ENCODE measurements around the gene HHAT.

The HHAT gene

GRCh38 chr1:210328746-210329503, at the start of gene HHAT:
HHAT (plus strand) TSS chr1:210328902; CDS start chr1:210348976, 20,074 bp downstream.
- peak; percentile 27 to 57 for DNase-seq (ENCODE audit: low read depth in 2 of 2)

GRCh38 chr1:210280221-210280620, 48.5 kb upstream of the HHAT start:
- no peak for DNase-seq (ENCODE audit: low read depth in 2 of 2)

GRCh38 chr1:210288116-210288515, 40.6 kb upstream of the HHAT start:
- DNase-seq (ENCODE audit: low read depth in 2 of 2), result no peak

DNA sequence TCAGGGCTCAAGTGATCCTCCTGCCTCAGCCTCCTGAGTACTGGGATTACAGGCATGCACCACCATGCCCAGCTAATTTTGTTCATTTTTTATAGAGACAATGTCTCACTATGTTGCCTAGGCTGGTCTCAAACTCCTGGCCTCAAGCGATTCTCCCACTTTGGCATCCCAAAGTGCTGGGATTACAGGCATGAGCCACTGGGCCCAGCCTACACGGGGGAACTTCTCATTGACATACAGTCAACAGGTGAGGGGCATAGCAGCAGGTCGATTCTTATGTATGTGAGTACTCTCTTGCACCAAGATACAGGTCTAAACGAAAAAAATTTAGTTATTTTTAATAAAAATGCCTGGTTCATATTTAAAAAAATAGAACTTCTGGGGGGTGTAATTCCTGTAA, 39.5 kb upstream of the HHAT start:
- DNase-seq (ENCODE audit: low read depth in 2 of 2), result no peak

DNA sequence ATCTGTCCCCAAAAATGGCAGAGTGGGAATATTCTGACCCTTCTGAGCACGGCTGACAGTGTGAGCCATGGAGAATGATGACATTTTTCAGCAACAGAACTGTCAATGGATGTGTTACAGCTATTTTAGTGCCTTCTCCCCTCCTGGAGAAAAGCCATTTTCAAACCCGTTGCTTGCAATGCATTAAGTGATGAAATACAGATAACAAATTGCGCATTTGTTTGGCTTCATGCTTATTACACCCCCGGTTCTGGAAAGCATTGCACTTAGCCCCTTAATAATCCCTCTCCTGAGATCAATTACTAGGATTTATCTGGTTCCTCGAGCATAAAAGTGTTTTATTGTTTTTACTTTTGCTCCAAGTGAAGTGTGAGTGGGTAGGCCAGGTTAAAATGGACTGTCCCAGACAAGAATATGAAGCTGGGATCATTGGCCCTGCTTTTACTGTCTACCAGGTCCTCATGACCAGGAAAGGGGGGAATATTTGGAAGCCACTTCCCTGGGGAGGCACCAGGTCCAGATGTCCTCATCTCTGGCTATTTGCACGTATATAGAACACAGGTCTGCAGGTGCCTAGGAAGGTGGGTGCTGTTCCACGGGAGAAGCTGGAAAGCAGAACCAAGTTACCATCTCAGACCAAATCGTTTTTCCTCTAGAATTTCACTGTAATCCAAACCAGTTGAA, 37.5 kb upstream of the HHAT start:
- no peak for DNase-seq (ENCODE audit: low read depth in 2 of 2)

GRCh38 chr1:210291786-210292230, 36.9 kb upstream of the HHAT start:
- DNase-seq (ENCODE audit: low read depth in 2 of 2), result no peak

DNA sequence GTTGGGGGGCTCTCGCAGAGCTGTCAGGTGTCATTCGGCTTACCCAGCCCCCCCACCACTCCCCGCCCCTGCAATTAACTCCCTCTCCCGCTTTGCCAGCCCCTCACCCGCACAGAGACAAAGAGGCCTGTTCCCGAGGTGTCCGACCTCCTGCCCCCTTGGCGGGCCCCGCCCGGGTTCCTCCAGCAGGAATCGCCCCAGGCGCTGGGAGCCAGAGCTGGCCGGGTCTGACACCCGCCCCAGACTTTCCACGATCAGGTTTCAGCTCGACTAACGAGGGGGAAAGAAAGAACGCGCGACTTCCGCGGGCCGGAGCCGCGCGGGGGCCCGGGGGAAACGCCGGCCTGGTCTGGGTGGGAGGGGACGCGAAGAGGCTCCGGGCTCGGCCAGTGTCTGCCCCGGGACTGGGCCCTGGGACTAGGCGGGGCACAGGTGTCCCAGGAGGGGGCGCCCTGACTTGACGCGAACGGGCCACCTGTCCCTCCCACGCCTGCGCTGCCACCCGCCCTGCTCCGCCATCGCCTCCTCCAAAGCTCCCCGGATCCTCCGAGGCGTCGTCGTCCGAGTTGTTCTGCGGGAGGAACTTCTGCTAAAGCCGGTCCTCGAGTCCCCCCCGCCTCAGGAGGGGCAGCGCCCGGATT, 36.4 kb upstream of the HHAT start:
- DNase-seq (ENCODE audit: low read depth in 2 of 2), result peak; percentile 20 to 27

DNA sequence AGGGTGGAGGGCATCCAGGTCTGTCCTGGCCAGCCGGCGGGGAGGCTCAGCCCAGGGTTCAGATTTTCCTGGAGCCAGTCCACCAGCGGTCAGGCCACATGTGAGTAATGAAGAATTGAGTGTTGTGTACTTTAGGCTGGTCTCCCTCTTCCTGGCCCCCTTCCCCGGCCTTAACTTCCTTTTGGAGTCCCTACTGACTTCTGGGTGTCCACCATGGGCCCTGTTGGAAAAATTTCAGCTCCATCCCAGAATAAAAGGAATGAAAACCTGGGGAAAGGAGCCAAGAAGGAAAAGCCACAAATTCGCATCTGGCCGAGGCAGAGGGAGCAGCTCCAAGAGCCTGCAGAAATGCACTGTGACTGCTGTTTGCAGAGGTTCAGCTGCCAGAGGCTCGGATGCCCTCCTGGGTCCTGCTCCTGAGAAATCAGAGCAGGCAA, 35.5 kb upstream of the HHAT start:
- DNase-seq (ENCODE audit: low read depth in 2 of 2), result no peak

DNA sequence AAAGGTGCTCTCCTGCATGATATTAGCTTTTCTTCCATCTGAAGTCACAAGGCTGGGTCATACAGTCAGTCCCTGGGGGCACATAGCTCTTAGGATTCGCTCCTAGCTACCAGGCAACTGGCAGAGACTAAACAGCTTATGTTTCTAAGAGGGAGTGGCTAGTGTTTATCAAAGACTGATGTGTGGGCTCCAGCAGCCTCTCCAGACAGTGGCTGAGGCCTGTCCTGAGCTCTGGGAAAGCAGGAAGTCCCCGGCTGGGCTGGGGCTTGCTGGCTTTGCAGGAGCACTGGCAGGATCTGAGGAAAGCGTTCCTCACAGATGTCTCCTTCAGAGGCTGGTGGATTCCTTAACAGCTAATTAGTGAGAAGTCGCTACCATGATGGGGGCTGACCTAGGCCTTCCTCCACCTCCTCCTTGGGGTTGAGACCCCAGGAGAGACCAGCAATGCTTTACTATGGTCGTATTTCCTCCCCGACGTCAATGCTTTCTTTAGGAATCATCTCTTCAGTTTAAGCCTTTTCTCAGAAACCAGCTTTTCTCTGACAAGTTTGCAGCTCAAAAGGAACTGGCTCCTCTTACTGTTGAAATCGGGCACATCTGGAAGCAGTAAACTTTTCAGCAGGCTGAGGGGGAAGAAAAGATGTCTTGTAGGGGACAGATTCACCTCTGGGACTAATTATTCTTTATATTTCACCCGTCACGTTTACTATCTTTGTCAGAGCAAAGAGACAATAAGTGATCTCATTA, 33.5 kb upstream of the HHAT start:
- DNase-seq (ENCODE audit: low read depth in 2 of 2), result no peak

DNA sequence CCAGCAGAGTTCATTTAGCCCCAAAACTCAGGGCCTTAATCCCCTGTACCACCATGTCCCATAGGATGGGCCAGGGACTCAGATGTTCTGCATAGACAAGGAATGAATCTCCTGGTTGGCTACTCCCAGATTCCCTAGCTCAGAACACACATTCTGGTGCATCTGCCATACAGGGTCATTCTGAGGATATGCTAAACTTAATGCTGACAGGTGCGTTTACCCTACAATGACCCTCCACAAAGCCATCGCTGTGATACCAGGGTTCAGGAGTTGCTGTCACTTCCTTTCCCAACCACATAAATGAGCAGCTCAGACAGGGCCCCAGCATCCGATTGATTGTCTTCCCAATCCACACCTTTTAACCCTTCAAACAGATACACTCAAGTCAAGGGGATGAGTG, 32.0 kb upstream of the HHAT start:
- no peak for DNase-seq (ENCODE audit: low read depth in 2 of 2)

DNA sequence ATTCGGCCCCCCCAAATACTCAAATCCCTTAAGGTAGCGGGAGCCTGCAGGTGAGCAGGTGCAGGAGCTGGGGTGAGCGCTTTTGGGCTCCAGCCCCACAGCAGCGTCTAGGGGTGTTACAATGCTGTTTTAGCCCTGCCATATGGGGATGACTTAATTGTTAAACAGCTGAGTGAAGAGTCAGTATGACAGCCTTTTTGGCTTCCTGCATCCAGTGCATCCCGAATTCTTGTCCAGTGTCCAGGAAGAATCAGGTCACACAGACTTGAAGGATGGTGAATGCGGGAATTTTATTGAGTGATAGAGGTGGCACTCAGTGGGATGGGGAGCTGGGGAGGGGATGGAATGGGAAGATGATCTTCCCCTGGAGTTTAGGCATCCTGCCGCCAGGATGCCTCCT, 30.4 kb upstream of the HHAT start:
- no peak for DNase-seq (ENCODE audit: low read depth in 2 of 2)

GRCh38 chr1:210298936-210299335, 29.8 kb upstream of the HHAT start:
- no peak for DNase-seq (ENCODE audit: low read depth in 2 of 2)

DNA sequence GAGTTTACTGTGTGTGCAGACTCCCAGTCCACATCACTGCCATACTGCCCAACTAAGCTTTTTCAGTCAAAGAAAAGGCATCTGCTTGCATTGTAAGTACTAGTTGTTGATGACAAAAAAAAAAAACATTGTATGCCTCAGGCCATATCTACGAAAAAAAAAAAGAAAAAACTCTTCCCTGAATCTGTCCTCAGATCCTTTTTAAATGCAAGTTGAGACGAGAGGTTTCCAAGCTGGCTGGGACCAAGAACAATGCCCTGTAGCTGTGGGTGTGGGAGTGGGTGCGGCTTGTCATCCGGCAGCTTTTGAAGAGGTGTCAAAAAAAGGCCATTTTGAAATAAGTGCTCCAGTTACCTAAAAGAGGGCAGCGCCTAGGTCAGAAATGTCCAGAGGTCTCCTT, 29.2 kb upstream of the HHAT start:
- no peak for DNase-seq (ENCODE audit: low read depth in 2 of 2)

GRCh38 chr1:210300923-210301614, 27.6 kb upstream of the HHAT start:
- no peak for DNase-seq (ENCODE audit: low read depth in 2 of 2)

DNA sequence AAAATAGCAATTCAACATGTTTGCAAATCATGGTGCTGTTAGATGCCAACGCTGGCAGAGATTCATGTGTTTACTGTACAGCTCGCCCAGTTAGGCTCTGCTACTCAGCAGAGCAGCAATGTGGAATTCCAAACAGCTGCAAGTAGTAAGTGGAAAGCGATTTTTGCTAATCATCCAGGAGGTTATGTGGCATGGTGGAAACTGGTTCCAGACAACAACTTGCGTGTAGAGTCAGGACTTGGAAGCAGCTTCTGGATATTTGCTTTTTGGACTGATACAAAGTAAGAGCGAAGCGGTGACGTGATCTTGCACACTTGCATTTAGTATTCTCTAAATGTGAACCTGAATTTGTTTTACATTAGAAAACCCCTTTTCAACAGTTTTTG, 27.1 kb upstream of the HHAT start:
- DNase-seq (ENCODE audit: low read depth in 2 of 2), result no peak

DNA sequence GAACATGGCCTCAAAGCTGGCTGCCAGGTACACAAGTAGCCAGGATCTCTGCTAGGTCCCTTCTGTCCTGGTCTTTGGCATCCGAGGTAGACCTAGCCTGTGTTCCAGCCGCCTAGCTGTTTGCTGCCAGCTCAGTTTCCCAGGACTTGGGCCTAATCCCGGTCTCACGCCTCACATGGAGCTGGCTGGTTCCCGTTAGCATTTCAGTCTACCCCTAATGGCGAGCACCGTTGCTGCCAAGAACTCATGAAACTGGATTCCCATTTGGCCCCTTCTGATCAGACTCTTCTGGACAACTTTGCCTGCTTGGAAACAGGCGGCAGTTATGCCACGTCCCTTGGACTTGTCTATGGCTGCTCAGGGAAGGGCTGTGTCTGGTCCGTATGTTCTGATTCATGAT, 26.2 kb upstream of the HHAT start:
- no peak for DNase-seq (ENCODE audit: low read depth in 2 of 2)

- no peak for DNase-seq (ENCODE audit: low read depth in 2 of 2)
Observed at GRCh38 chr1:210303391-210303790, 25.3 kb upstream of the HHAT start.

- no peak for DNase-seq (ENCODE audit: low read depth in 2 of 2)
Observed at GRCh38 chr1:210310562-210311153, 18.0 kb upstream of the HHAT start.

- DNase-seq (ENCODE audit: low read depth in 2 of 2), result no peak
Observed at GRCh38 chr1:210311726-210312493, 16.8 kb upstream of the HHAT start.

GRCh38 chr1:210313046-210313595, 15.6 kb upstream of the HHAT start:
- no peak for DNase-seq (ENCODE audit: low read depth in 2 of 2)
